Neuronal stem cell (in vitro differentiated cells): ENCODE data around the gene MGAT4B.
A peak's percentile ranks its signal among the peaks of the same experiment; 100 is the strongest.

Experiments used
- DNase-seq: peaks from one replicate; pipeline ENCODE4 v3.0.0-alpha.2; 2013; ENCODE audit warnings: low spot score
- H2AFZ ChIP-seq: one replicate; pipeline ENCODE4 v1.6.1; 2013; ENCODE audit warnings: mild to moderate bottlenecking, low read length, inconsistent platforms
- H2AK5ac ChIP-seq: 2 replicates; pipeline ENCODE4 v1.6.1; 2013; ENCODE audit warnings: low read depth, mild to moderate bottlenecking, inconsistent platforms, low read length, moderate library complexity, mixed read lengths
- H2BK120ac ChIP-seq: 2 replicates; pipeline ENCODE4 v1.6.1; 2013; ENCODE audit warnings: low read depth, mild to moderate bottlenecking, inconsistent platforms, low read length, moderate library complexity, mixed read lengths
- H2BK12ac ChIP-seq: one replicate; pipeline ENCODE4 v1.6.1; 2013; ENCODE audit warnings: low read length, inconsistent platforms
- H2BK15ac ChIP-seq: 2 replicates; pipeline ENCODE4 v1.6.1; 2013; ENCODE audit warnings: mild to moderate bottlenecking, low read length, inconsistent platforms, mixed read lengths
- H2BK5ac ChIP-seq: one replicate; pipeline ENCODE4 v1.6.1; 2013; ENCODE audit warnings: inconsistent platforms, mild to moderate bottlenecking, low read length, moderate library complexity
- H3K14ac ChIP-seq: one replicate; pipeline ENCODE4 v1.6.1; 2013; ENCODE audit warnings: low read length, inconsistent platforms
- H3K18ac ChIP-seq: 2 replicates; pipeline ENCODE4 v1.6.1; 2013; ENCODE audit warnings: low read length, inconsistent platforms
- H3K23ac ChIP-seq: 2 replicates; pipeline ENCODE4 v1.6.1; 2013; ENCODE audit warnings: low read depth, mild to moderate bottlenecking, mixed read lengths, low read length, inconsistent platforms; ENCODE audit not compliant: poor library complexity
- H3K27ac ChIP-seq: replicated peaks from 3 replicates; pipeline ENCODE4 v1.5.1; 2013; ENCODE audit warnings: low read length, inconsistent platforms
- H3K27me3 ChIP-seq, 3 experiments: 2 replicates each; pipeline ENCODE4 v1.6.1; 2013; ENCODE audit warnings: low read length in 3 of 3, mild to moderate bottlenecking in 2 of 3, inconsistent platforms in 1 of 3, low read depth in 1 of 3, mixed read lengths in 1 of 3, moderate library complexity in 1 of 3; ENCODE audit not compliant: control insufficient read depth in 3 of 3, insufficient read depth in 3 of 3
- H3K36me3 ChIP-seq, 2 donors: replicated peaks in 1 of 2; 2 replicates each; pipeline ENCODE4 v1.6.1; 2013; ENCODE audit warnings: low read length in 2 of 2; ENCODE audit not compliant: control insufficient read depth in 2 of 2, insufficient read depth in 2 of 2
- H3K4ac ChIP-seq: 2 replicates; pipeline ENCODE4 v1.6.1; 2013; ENCODE audit warnings: inconsistent platforms, mild to moderate bottlenecking, low read length, moderate library complexity
- H3K4me1 ChIP-seq, 2 donors: 1 replicate in 1 of 2; 2 replicates in 1 of 2; pipeline ENCODE4 v1.6.1; 2013; ENCODE audit warnings: low read length in 2 of 2, low read depth in 1 of 2; ENCODE audit not compliant: control insufficient read depth in 2 of 2, insufficient read depth in 1 of 2
- H3K4me2 ChIP-seq: one replicate; pipeline ENCODE4 v1.6.1; 2013; ENCODE audit warnings: mild to moderate bottlenecking, low read length, inconsistent platforms; ENCODE audit not compliant: insufficient read depth, poor library complexity, severe bottlenecking
- H3K4me3 ChIP-seq, 2 donors: 2 replicates each; pipeline ENCODE4 v1.5.1; 2013; ENCODE audit warnings: low read length in 2 of 2, mild to moderate bottlenecking in 2 of 2, inconsistent platforms in 1 of 2, moderate library complexity in 1 of 2
- H3K79me1 ChIP-seq: one replicate; pipeline ENCODE4 v1.6.1; 2013; ENCODE audit warnings: low read depth, mild to moderate bottlenecking, inconsistent platforms, low read length, moderate library complexity
- H3K9ac ChIP-seq: one replicate; pipeline ENCODE4 v1.6.1; 2013; ENCODE audit warnings: mild to moderate bottlenecking, low read depth, low read length, inconsistent platforms; ENCODE audit not compliant: poor library complexity
- H3K9me3 ChIP-seq, 2 donors: replicated peaks in 1 of 2; 2 replicates each; pipeline versions ENCODE3 to v1.6.1; 2013; ENCODE audit warnings: low read length in 2 of 2, mild to moderate bottlenecking in 2 of 2, inconsistent platforms in 1 of 2, low read depth in 1 of 2, mixed read lengths in 1 of 2, moderate library complexity in 1 of 2; ENCODE audit not compliant: control insufficient read depth in 2 of 2, insufficient read depth in 1 of 2
- H4K8ac ChIP-seq: one replicate; pipeline ENCODE4 v1.6.1; 2013; ENCODE audit warnings: low read depth, mild to moderate bottlenecking, inconsistent platforms, low read length, moderate library complexity
- H4K91ac ChIP-seq: one replicate; pipeline ENCODE4 v1.6.1; 2013; ENCODE audit warnings: low read length, low read depth, mild to moderate bottlenecking, inconsistent platforms; ENCODE audit not compliant: poor library complexity
- WGBS, 2 donors: extraction: QIAGEN DNeasy Blood & Tissue Kit; methylation state at CpG; one replicate each; pipeline ENCODE4 v1.1.7; 2013; ENCODE audit warnings: missing lambda C conversion rate in 2 of 2, mixed read lengths in 1 of 2; ENCODE audit not compliant: insufficient read length in 2 of 2, insufficient replicate concordance in 1 of 2; ENCODE audit errors: extremely low coverage in 2 of 2; 5-methylcytosine and 5-hydroxymethylcytosine counted together

MGAT4B gene

GRCh38 chr5:179772351-179772750, 34.3 kb downstream of the MGAT4B start:
- no peak overlapping the region for H3K27ac ChIP-seq
- no CpG with 5 or more reads among the region's 6 CpGs for WGBS, 2 donors
- H3K4me2 ChIP-seq = no peak overlapping the region
- no peak overlapping the region for H4K91ac ChIP-seq
- no peak overlapping the region for H4K8ac ChIP-seq
- no peak overlapping the region for H3K4me3 ChIP-seq
- peak overlapping the region; percentile 52 for H3K23ac ChIP-seq
- no peaks in the 10 kb centered on the region for H3K27me3 ChIP-seq
- no peak overlapping the region for H2BK120ac ChIP-seq
- DNase-seq = no peak
- no peak overlapping the region for H2BK15ac ChIP-seq
- H2AFZ ChIP-seq = no peak overlapping the region
- H3K4me1 ChIP-seq = no peaks in the 10 kb centered on the region
- H3K4ac ChIP-seq = no peak overlapping the region
- no peak overlapping the region for H3K9ac ChIP-seq
- no peaks in the 10 kb centered on the region for H3K9me3 ChIP-seq
- no peak overlapping the region for H3K18ac ChIP-seq
- H3K14ac ChIP-seq = no peak overlapping the region
- H2BK12ac ChIP-seq = no peak overlapping the region
- H2BK5ac ChIP-seq = no peak overlapping the region
- peaks cover 54 to 99% of the 10 kb centered on the region in 2 donors for H3K36me3 ChIP-seq
- H2AK5ac ChIP-seq = no peak overlapping the region
- no peaks in the 10 kb centered on the region for H3K79me1 ChIP-seq

DNA sequence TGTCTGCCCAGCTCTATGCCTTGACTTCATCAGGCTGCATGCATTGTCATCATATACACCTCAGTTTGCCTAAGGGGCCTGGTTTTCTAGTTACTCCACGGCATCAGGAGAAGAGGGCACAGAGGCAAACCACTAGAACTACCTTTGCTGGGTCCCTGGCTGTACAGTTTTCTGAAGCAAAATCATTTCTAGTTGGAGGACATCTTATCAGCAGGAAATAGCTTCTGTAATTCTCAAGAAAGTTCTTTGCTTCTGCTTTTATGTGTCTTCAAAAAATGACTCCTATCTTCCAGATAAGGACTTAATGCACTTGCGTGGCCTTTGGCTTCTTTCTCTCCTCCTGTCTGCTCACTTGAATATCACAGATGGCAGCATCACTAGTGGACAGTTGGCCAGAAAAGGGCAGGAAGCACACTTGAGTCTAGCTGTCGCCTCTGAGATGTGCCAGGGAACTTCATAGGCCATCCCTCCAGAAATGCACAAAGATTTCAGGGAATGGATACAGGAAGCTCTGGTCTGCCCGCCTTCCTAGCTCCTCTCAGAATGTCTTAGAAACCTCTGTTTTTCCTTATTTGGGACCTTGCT, 35.3 kb downstream of the MGAT4B start:
- WGBS, 2 donors = no CpG with 5 or more reads among the region's 4 CpGs
- Histone ChIP-seq H3K4me1 (peaks cover 0 to 2% of the 10 kb centered on the region in 2 donors), H3K4me3 (peak overlapping the region in 1 of 2 donors; percentile 6), H3K23ac (no peak overlapping the region), H3K14ac (no peak overlapping the region), H3K9me3 (no peaks in the 10 kb centered on the region), H3K27ac (no peak overlapping the region), H3K79me1 (no peaks in the 10 kb centered on the region), H2BK5ac (no peak overlapping the region), H2AK5ac (no peak overlapping the region), H3K9ac (no peak overlapping the region), H2BK120ac (no peak overlapping the region), H2AFZ (no peak overlapping the region), H4K8ac (no peak overlapping the region), H3K27me3 (no peaks in the 10 kb centered on the region), H3K18ac (no peak overlapping the region), H4K91ac (no peak overlapping the region), H3K4me2 (no peak overlapping the region), H2BK15ac (no peak overlapping the region), H3K36me3 (peaks cover 55 to 99% of the 10 kb centered on the region in 2 donors), H2BK12ac (no peak overlapping the region), H3K4ac (no peak overlapping the region)
- DNase-seq = no peak

DNA sequence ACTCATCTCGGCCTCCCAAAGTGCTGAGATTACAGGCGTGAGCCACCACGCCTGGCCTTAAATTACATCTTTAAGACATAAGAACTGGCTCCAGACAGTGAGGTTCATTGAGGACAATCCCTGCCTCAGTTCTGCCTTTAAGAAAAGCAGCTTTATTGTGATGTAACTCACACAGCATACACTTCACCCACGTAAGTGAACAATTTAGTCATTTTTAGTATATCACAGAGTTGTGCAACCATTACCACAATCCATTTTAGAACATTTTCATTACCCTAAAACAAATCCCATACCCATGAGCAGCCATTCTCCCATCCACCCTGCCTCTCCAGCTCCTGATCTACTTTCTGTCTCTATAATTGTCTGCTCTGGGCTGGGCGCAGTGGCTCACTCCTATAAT, 36.9 kb downstream of the MGAT4B start:
- Histone ChIP-seq H3K79me1 (peaks cover 2% of the 10 kb centered on the region), H2AK5ac (no peak overlapping the region), H3K27me3 (no peaks in the 10 kb centered on the region), H4K91ac (no peak overlapping the region), H3K4me2 (no peak overlapping the region), H3K23ac (no peak overlapping the region), H3K4ac (no peak overlapping the region), H3K36me3 (peaks cover 57 to 99% of the 10 kb centered on the region in 2 donors), H3K27ac (no peak overlapping the region), H2BK5ac (no peak overlapping the region), H3K4me3 (no peak overlapping the region), H2AFZ (no peak overlapping the region), H3K4me1 (peaks cover 0 to 15% of the 10 kb centered on the region in 2 donors), H3K9ac (no peak overlapping the region), H3K9me3 (no peaks in the 10 kb centered on the region), H4K8ac (no peak overlapping the region), H3K18ac (no peak overlapping the region), H2BK120ac (no peak overlapping the region), H3K14ac (no peak overlapping the region), H2BK15ac (no peak overlapping the region), H2BK12ac (no peak overlapping the region)
- no peak for DNase-seq
- no CpG with 5 or more reads among the region's 5 CpGs for WGBS, 2 donors

- Histone ChIP-seq H2BK12ac (no peak overlapping the region), H3K79me1 (peaks cover 2% of the 10 kb centered on the region), H3K27me3 (no peaks in the 10 kb centered on the region), H2AFZ (no peak overlapping the region), H3K23ac (no peak overlapping the region), H2BK15ac (no peak overlapping the region), H4K8ac (no peak overlapping the region), H3K36me3 (peaks cover 56 to 96% of the 10 kb centered on the region in 2 donors), H3K4me1 (peaks cover 0 to 15% of the 10 kb centered on the region in 2 donors), H2BK120ac (no peak overlapping the region), H4K91ac (no peak overlapping the region), H3K9me3 (no peaks in the 10 kb centered on the region), H3K27ac (no peak overlapping the region), H3K18ac (no peak overlapping the region), H3K4ac (no peak overlapping the region), H3K14ac (no peak overlapping the region), H3K4me2 (no peak overlapping the region), H3K9ac (no peak overlapping the region), H2AK5ac (no peak overlapping the region), H3K4me3 (no peak overlapping the region), H2BK5ac (no peak overlapping the region)
- WGBS, 2 donors = no CpG with 5 or more reads among the region's 6 CpGs
- DNase-seq = no peak
Observed at GRCh38 chr5:179769271-179769670, 37.4 kb downstream of the MGAT4B start.
